ENCODE measurements around the gene SRCAP. TPM values are rescaled to one million over a fixed set of nuclear protein-coding genes. Genes with fewer than 3 reads are reported as not detected.
A peak's percentile ranks its signal among the peaks of the same experiment; 100 is the strongest.

The SRCAP gene
- polyA plus RNA-seq, 1 donor = 36.8 TPM

GRCh38 chr16:30728899-30729672 lies 30.1 kb downstream of the SRCAP start:
- Histone ChIP-seq H3K9me3 (ENCODE audit: control insufficient read depth, low read depth, low read length) (no peaks in the 10 kb centered on the region), H3K27me3 (ENCODE audit: control insufficient read depth, insufficient read depth, low read length) (no peaks in the 10 kb centered on the region), H3K4me3 (ENCODE audit: low read length) (no peak overlapping the region), H3K4me1 (ENCODE audit: control insufficient read depth, insufficient read depth, low read length) (peaks cover 35% of the 10 kb centered on the region), H3K27ac (ENCODE audit: low read length) (peak overlapping the region; percentile 59), H3K36me3 (ENCODE audit: control insufficient read depth, insufficient read depth, low read length) (peaks cover 75% of the 10 kb centered on the region)
- peak; percentile 77 to 89 for DNase-seq
- no CpG with 5 or more reads among the region's 17 CpGs for WGBS (ENCODE audit: insufficient coverage, low lambda C conversion rate)

GRCh38 chr16:30731411-30731810 lies 32.4 kb downstream of the SRCAP start:
- no peaks in the 10 kb centered on the region for H3K27me3 ChIP-seq (ENCODE audit: control insufficient read depth, insufficient read depth, low read length)
- H3K36me3 ChIP-seq (ENCODE audit: control insufficient read depth, insufficient read depth, low read length) = peaks cover 77% of the 10 kb centered on the region
- H3K4me1 ChIP-seq (ENCODE audit: control insufficient read depth, insufficient read depth, low read length) = peaks cover 15% of the 10 kb centered on the region
- H3K4me3 ChIP-seq (ENCODE audit: low read length) = no peak overlapping the region
- 88% methylated on average over 1 of the region's 3 CpGs for WGBS (ENCODE audit: insufficient coverage, low lambda C conversion rate)
- no peak for DNase-seq
- no peaks in the 10 kb centered on the region for H3K9me3 ChIP-seq (ENCODE audit: control insufficient read depth, low read depth, low read length)
- no peak overlapping the region for H3K27ac ChIP-seq (ENCODE audit: low read length)

- no peak for DNase-seq
- no peaks in the 10 kb centered on the region for H3K27me3 ChIP-seq (ENCODE audit: control insufficient read depth, insufficient read depth, low read length)
- whole genome bisulfite sequencing (ENCODE audit: insufficient coverage, low lambda C conversion rate) = no CpG with 5 or more reads among the region's 17 CpGs
- H3K36me3 ChIP-seq (ENCODE audit: control insufficient read depth, insufficient read depth, low read length) = peaks cover 84% of the 10 kb centered on the region
- peaks cover 11% of the 10 kb centered on the region for H3K4me1 ChIP-seq (ENCODE audit: control insufficient read depth, insufficient read depth, low read length)
- H3K9me3 ChIP-seq (ENCODE audit: control insufficient read depth, low read depth, low read length) = no peaks in the 10 kb centered on the region
- H3K4me3 ChIP-seq (ENCODE audit: low read length) = no peak overlapping the region
- no peak overlapping the region for H3K27ac ChIP-seq (ENCODE audit: low read length)
Observed at GRCh38 chr16:30736995-30737793, 38.2 kb downstream of the SRCAP start.

- WGBS (ENCODE audit: insufficient coverage, low lambda C conversion rate) = no CpG with 5 or more reads among the region's 25 CpGs
- Histone ChIP-seq H3K4me1 (ENCODE audit: control insufficient read depth, insufficient read depth, low read length) (peaks cover 11% of the 10 kb centered on the region), H3K9me3 (ENCODE audit: control insufficient read depth, low read depth, low read length) (no peaks in the 10 kb centered on the region), H3K4me3 (ENCODE audit: low read length) (no peak overlapping the region), H3K27me3 (ENCODE audit: control insufficient read depth, insufficient read depth, low read length) (no peaks in the 10 kb centered on the region), H3K36me3 (ENCODE audit: control insufficient read depth, insufficient read depth, low read length) (peaks cover 85% of the 10 kb centered on the region), H3K27ac (ENCODE audit: low read length) (no peak overlapping the region)
- DNase-seq = no peak
Observed at GRCh38 chr16:30737794-30738648, 39.0 kb downstream of the SRCAP start.

- Histone ChIP-seq H3K27ac (ENCODE audit: low read length) (peak overlapping the region; percentile 68), H3K4me3 (ENCODE audit: low read length) (no peak overlapping the region), H3K9me3 (ENCODE audit: control insufficient read depth, low read depth, low read length) (no peaks in the 10 kb centered on the region), H3K27me3 (ENCODE audit: control insufficient read depth, insufficient read depth, low read length) (no peaks in the 10 kb centered on the region), H3K36me3 (ENCODE audit: control insufficient read depth, insufficient read depth, low read length) (peaks cover 85% of the 10 kb centered on the region), H3K4me1 (ENCODE audit: control insufficient read depth, insufficient read depth, low read length) (peaks cover 11% of the 10 kb centered on the region)
- WGBS (ENCODE audit: insufficient coverage, low lambda C conversion rate) = 100% methylated on average over 3 of the region's 37 CpGs
- DNase-seq = no peak
Observed at GRCh38 chr16:30738984-30739951, 40.3 kb downstream of the SRCAP start.

GRCh38 chr16:30740364-30741251 lies 41.6 kb downstream of the SRCAP start:
- WGBS (ENCODE audit: insufficient coverage, low lambda C conversion rate) = no CpG with 5 or more reads among the region's 8 CpGs
- H3K36me3 ChIP-seq (ENCODE audit: control insufficient read depth, insufficient read depth, low read length) = peaks cover 82% of the 10 kb centered on the region

GRCh38 chr16:30741461-30741914 lies 42.5 kb downstream of the SRCAP start:
- no CpG with 5 or more reads among the region's 6 CpGs for WGBS (ENCODE audit: insufficient coverage, low lambda C conversion rate)

More at GRCh38 chr16:30740364-30741251, 41.6 kb downstream of the SRCAP start:
- no peak overlapping the region for H3K4me3 ChIP-seq (ENCODE audit: low read length)
- DNase-seq = peak; percentile 73 to 86
- H3K4me1 ChIP-seq (ENCODE audit: control insufficient read depth, insufficient read depth, low read length) = peaks cover 11% of the 10 kb centered on the region
- H3K27me3 ChIP-seq (ENCODE audit: control insufficient read depth, insufficient read depth, low read length) = no peaks in the 10 kb centered on the region
- H3K27ac ChIP-seq (ENCODE audit: low read length) = peak overlapping the region; percentile 68
- no peaks in the 10 kb centered on the region for H3K9me3 ChIP-seq (ENCODE audit: control insufficient read depth, low read depth, low read length)

GRCh38 chr16:30743716-30744115 lies 44.7 kb downstream of the SRCAP start:
- H3K9me3 ChIP-seq (ENCODE audit: control insufficient read depth, low read depth, low read length) = no peaks in the 10 kb centered on the region
- H3K27ac ChIP-seq (ENCODE audit: low read length) = no peak overlapping the region
- H3K27me3 ChIP-seq (ENCODE audit: control insufficient read depth, insufficient read depth, low read length) = no peaks in the 10 kb centered on the region
- peaks cover 16% of the 10 kb centered on the region for H3K4me1 ChIP-seq (ENCODE audit: control insufficient read depth, insufficient read depth, low read length)
- no CpG with 5 or more reads among the region's 11 CpGs for WGBS (ENCODE audit: insufficient coverage, low lambda C conversion rate)
- no peak overlapping the region for H3K4me3 ChIP-seq (ENCODE audit: low read length)
- H3K36me3 ChIP-seq (ENCODE audit: control insufficient read depth, insufficient read depth, low read length) = peaks cover 52% of the 10 kb centered on the region
- no peak for DNase-seq

More at GRCh38 chr16:30741461-30741914, 42.5 kb downstream of the SRCAP start:
- Histone ChIP-seq H3K9me3 (ENCODE audit: control insufficient read depth, low read depth, low read length) (no peaks in the 10 kb centered on the region), H3K36me3 (ENCODE audit: control insufficient read depth, insufficient read depth, low read length) (peaks cover 74% of the 10 kb centered on the region), H3K4me1 (ENCODE audit: control insufficient read depth, insufficient read depth, low read length) (peaks cover 11% of the 10 kb centered on the region), H3K27me3 (ENCODE audit: control insufficient read depth, insufficient read depth, low read length) (no peaks in the 10 kb centered on the region), H3K27ac (ENCODE audit: low read length) (no peak overlapping the region), H3K4me3 (ENCODE audit: low read length) (no peak overlapping the region)
- peak in 1 of 2 donors; percentile 32 for DNase-seq
